AG04449 (cell line): ENCODE results near the gene HCRTR1.

Experiments
- CTCF ChIA-PET: fragments of 350-600 bp; formaldehyde crosslinking; extraction: SDS; loops from one replicate; lab custom pipeline; 2021; ENCODE audit warnings: antibody characterized with exemption; lab: Yijun Ruan, JAX
- POLR2A ChIA-PET: fragments of 400-600, 350-600 bp; formaldehyde crosslinking; extraction: SDS; loops from one replicate; lab custom pipeline; 2020; ENCODE audit warnings: antibody characterized with exemption, inconsistent platforms; lab: Yijun Ruan, JAX
- DNase-seq: peaks from one replicate; pipeline ENCODE4 v3.0.0-alpha.2; 2010; ENCODE audit warnings: low read depth, low spot score
- H3K4me3 ChIP-seq: 2 replicates; pipeline ENCODE4 v1.5.1; 2011; ENCODE audit warnings: low read depth, mild to moderate bottlenecking, control low read depth, low read length
- CTCF ChIP-seq: IDR thresholded peaks from one replicate; pipeline ENCODE4 v1.5.1; 2011; ENCODE audit warnings: mild to moderate bottlenecking, moderate library complexity, low read length, control low read depth, inconsistent platforms; ENCODE audit not compliant: insufficient read depth; ENCODE audit errors: missing control alignments

Gene HCRTR1

GRCh38 chr1:31617218-31617915, at the start of gene HCRTR1:
Gene HCRTR1, plus strand, starts transcription at chr1:31617689. Its CDS starts 1,504 bp downstream, at chr1:31619193.
- peak within 1 kb of the TSS; percentile 54 for H3K4me3 ChIP-seq
- DNase-seq: no peak
- ChIA-PET CTCF (interaction anchor here (1.0 to 5.2 kb wide), 14 partner anchors 7 to 172 kb away, joined by 3 to 58 read pairs (median 6); partner anchors contain the start of gene COL16A1), POLR2A (no interaction called here)
- TF ChIP-seq CTCF: no peak

GRCh38 chr1:31567956-31568570, 49.4 kb upstream of the HCRTR1 start:
- ChIA-PET CTCF (interaction anchor here (0.6 to 14.2 kb wide), 7 partner anchors 8 to 147 kb away, joined by 3 to 327 read pairs (median 9); partner anchors contain the start of gene HCRTR1), POLR2A (no interaction called here)
- no peak overlapping the region for H3K4me3 ChIP-seq
- no peak for DNase-seq
- TF ChIP-seq CTCF: no peak

GRCh38 chr1:31568895-31569595, 48.4 kb upstream of the HCRTR1 start:
- CTCF ChIA-PET: interaction anchor here (0.6 to 14.2 kb wide), 9 partner anchors 9 to 194 kb away, joined by 3 to 327 read pairs (median 4); partner anchors contain the start of gene ADGRB2
- H3K4me3 ChIP-seq: no peak overlapping the region
- TF ChIP-seq CTCF: no peak
- DNase-seq: no peak
- POLR2A ChIA-PET: no interaction called here

- ChIA-PET POLR2A (no interaction called here), CTCF (interaction anchor here (0.8 to 14.2 kb wide), 8 partner anchors 10 to 194 kb away, joined by 3 to 327 read pairs (median 5); partner anchors contain the start of gene ADGRB2)
- no peak overlapping the region for H3K4me3 ChIP-seq
- no peak for TF ChIP-seq CTCF
- no peak for DNase-seq
These were observed 47.8 kb upstream of the HCRTR1 start for GRCh38 chr1:31569596-31570173.

GRCh38 chr1:31570228-31570627, 47.3 kb upstream of the HCRTR1 start:
- ChIA-PET CTCF (interaction anchor here (0.7 to 14.2 kb wide), 9 partner anchors 9 to 219 kb away, joined by 3 to 327 read pairs (median 3); partner anchors contain the start of gene ADGRB2), POLR2A (no interaction called here)

More at GRCh38 chr1:31570228-31570627, 47.3 kb upstream of the HCRTR1 start:
- no peak for DNase-seq
- TF ChIP-seq CTCF: no peak
- H3K4me3 ChIP-seq: no peak overlapping the region
